NT2/D1 (cell line): ENCODE results near the gene TNFSF10.

Experiments used
- DNase-seq: peaks from one replicate; pipeline ENCODE4 v3.0.0-alpha.2; 2011; ENCODE audit warnings: low read depth, low spot score
- H3K27me3 ChIP-seq: 2 replicates; pipeline ENCODE4 v1.6.0; 2011; ENCODE audit warnings: mild to moderate bottlenecking; ENCODE audit not compliant: insufficient read length, insufficient read depth
- H3K36me3 ChIP-seq: 2 replicates; pipeline ENCODE4 v1.6.1; 2011; ENCODE audit warnings: mild to moderate bottlenecking, low read length, mixed read lengths; ENCODE audit not compliant: insufficient read depth, insufficient read length
- H3K4me1 ChIP-seq: 2 replicates; pipeline ENCODE4 v1.5.1; 2011; ENCODE audit not compliant: insufficient read depth, insufficient read length
- H3K4me3 ChIP-seq: 2 replicates; pipeline ENCODE4 v1.5.1; 2011; ENCODE audit warnings: low read depth; ENCODE audit not compliant: insufficient read length
- H3K9ac ChIP-seq: 2 replicates; pipeline ENCODE4 v1.6.0; 2011; ENCODE audit warnings: low read depth; ENCODE audit not compliant: insufficient read length
- H3K9me3 ChIP-seq: 2 replicates; pipeline ENCODE4 v1.5.1; 2011; ENCODE audit warnings: mild to moderate bottlenecking, low read length; ENCODE audit not compliant: insufficient read depth
- SUZ12 ChIP-seq: IDR thresholded peaks from 2 replicates; pipeline ENCODE4 v1.6.1; 2011; ENCODE audit not compliant: insufficient read length, insufficient read depth; ENCODE audit errors: extremely low read depth
- YY1 ChIP-seq: IDR thresholded peaks from 2 replicates; pipeline ENCODE4 v1.6.1; 2011; ENCODE audit not compliant: insufficient read length, insufficient read depth
- ZNF274 ChIP-seq: IDR thresholded peaks from 2 replicates; pipeline ENCODE4 v1.6.1; 2011; ENCODE audit warnings: mild to moderate bottlenecking, low read depth, low read length

The TNFSF10 gene

GRCh38 chr3:172520301-172520831 lies 2.9 kb downstream of the TNFSF10 start:
- no peaks in the 10 kb centered on the region for H3K27me3 ChIP-seq
- no peak for DNase-seq
- no peaks in the 10 kb centered on the region for H3K4me1 ChIP-seq
- no peak overlapping the region for H3K9ac ChIP-seq
- H3K4me3 ChIP-seq = no peak overlapping the region
- H3K9me3 ChIP-seq = no peaks in the 10 kb centered on the region
- no peaks in the 10 kb centered on the region for H3K36me3 ChIP-seq
- TF ChIP-seq SUZ12 (no peak), YY1 (no peak), ZNF274 (no peak)

DNA sequence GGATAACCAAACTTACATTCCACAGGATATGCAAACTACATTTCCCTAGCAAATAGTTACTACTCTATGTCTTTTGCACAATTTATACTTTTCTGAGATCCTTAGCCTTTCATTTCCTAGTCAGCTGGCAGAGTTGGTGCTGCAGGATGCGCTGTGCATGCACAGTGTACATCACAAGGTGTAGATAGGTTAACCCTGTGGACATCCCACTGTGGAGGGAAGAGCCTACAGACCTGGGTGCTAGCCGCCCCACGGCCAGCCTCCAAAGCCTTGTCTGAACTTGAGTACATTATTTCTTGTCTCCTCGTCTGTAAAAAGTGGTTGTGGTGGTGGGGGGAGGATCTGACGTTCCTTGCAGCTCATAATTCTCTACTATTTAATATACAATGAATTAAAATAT lies 3.5 kb downstream of the TNFSF10 start:
- Histone ChIP-seq H3K9me3 (no peaks in the 10 kb centered on the region), H3K4me3 (no peak overlapping the region), H3K9ac (no peak overlapping the region), H3K27me3 (no peaks in the 10 kb centered on the region), H3K4me1 (no peaks in the 10 kb centered on the region), H3K36me3 (no peaks in the 10 kb centered on the region)
- DNase-seq = no peak
- TF ChIP-seq ZNF274 (no peak), YY1 (no peak), SUZ12 (no peak)

DNA sequence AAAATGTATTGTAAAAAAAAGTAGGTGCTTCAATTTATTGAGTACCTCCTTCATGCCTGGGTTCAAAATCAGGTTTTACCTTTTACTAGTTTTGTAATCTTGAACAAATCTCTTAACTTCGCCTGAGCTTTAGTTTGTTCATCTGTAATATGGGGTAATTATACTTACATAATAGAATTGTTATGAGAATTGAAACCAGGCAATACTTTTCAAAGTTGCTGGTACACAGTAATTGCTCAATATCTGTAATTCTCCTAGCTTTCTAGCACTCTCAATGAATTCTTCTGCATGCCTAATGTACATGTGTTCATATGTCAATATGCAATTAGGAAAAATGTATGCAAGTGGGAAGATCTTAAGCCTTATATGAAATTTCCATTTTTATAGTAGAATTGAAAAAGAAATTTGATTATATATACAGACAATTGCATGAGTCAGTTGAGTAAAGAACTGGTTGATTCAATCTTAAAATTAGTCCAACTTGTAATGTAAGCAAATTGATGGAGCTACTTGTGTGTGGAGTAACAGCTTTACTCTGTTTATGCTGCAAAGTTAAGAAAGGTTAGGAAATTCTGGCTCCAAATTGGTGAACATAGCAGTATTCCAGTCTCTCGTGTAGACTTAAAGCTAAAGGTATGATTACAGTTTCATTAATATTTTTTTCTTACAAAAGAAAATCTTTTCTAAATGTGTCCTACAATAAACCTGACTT lies 4.1 kb downstream of the TNFSF10 start:
- Histone ChIP-seq H3K9ac (no peak overlapping the region), H3K27me3 (no peaks in the 10 kb centered on the region), H3K9me3 (no peaks in the 10 kb centered on the region), H3K4me1 (no peaks in the 10 kb centered on the region), H3K4me3 (no peak overlapping the region), H3K36me3 (no peaks in the 10 kb centered on the region)
- TF ChIP-seq SUZ12 = no peak
- TF ChIP-seq ZNF274 = no peak
- no peak for TF ChIP-seq YY1
- no peak for DNase-seq

- H3K4me3 ChIP-seq = no peak overlapping the region
- H3K4me1 ChIP-seq = no peaks in the 10 kb centered on the region
- H3K9ac ChIP-seq = no peak overlapping the region
- no peaks in the 10 kb centered on the region for H3K27me3 ChIP-seq
- no peaks in the 10 kb centered on the region for H3K9me3 ChIP-seq
- H3K36me3 ChIP-seq = no peaks in the 10 kb centered on the region
- TF ChIP-seq SUZ12 = no peak
- TF ChIP-seq ZNF274 = no peak
- TF ChIP-seq YY1 = no peak
- DNase-seq = no peak
Measured at GRCh38 chr3:172517859-172518466, 5.3 kb downstream of the TNFSF10 start.

- Histone ChIP-seq H3K4me1 (no peaks in the 10 kb centered on the region), H3K36me3 (no peaks in the 10 kb centered on the region), H3K4me3 (no peak overlapping the region), H3K9ac (no peak overlapping the region), H3K9me3 (no peaks in the 10 kb centered on the region), H3K27me3 (no peaks in the 10 kb centered on the region)
- no peak for DNase-seq
- TF ChIP-seq YY1 = no peak
- TF ChIP-seq ZNF274 = no peak
- TF ChIP-seq SUZ12 = no peak
Measured at GRCh38 chr3:172516318-172517214, 6.7 kb downstream of the TNFSF10 start.

DNA sequence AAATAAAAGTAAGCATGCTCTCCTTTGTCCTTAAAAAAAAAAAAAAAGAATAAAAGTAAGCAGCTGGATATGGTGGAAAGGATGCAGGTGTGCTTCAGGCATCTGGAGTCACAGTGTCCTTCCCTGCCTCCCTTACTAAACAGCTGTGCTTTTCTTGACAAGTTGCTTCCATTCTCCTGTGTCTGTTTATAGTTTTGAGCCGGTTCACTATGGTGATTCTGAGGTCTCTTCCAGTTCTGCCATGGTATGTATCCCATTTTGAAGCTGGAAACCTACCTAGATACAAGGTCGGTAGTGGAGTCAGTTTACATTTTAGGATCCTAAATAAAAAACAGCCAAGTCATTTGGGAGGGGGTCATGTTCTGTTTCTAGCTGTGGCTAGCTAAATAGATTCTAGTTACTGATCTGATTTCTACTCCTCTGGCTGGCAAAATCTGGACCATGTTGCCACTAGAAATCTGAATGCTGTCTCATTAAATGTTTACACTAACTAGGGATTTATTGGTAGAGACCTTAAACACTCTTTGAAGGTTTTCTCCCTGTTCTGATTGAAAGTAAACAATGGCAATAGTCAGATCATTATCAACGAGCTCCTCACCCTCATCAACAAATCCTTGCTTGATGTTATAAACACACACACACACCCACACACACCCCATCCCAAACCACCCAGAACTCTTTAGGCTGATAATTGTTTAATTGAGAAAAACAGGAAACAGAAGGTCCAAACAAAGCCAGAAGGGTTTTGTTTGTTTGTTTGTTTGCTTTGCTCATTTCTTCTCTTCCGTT lies 7.9 kb downstream of the TNFSF10 start:
- no peak overlapping the region for H3K9ac ChIP-seq
- H3K27me3 ChIP-seq = no peaks in the 10 kb centered on the region
- no peak for TF ChIP-seq SUZ12
- no peak for TF ChIP-seq YY1
- no peak for TF ChIP-seq ZNF274
- H3K4me1 ChIP-seq = no peaks in the 10 kb centered on the region
- no peak overlapping the region for H3K4me3 ChIP-seq
- no peak for DNase-seq
- H3K9me3 ChIP-seq = no peaks in the 10 kb centered on the region
- H3K36me3 ChIP-seq = no peaks in the 10 kb centered on the region

DNA sequence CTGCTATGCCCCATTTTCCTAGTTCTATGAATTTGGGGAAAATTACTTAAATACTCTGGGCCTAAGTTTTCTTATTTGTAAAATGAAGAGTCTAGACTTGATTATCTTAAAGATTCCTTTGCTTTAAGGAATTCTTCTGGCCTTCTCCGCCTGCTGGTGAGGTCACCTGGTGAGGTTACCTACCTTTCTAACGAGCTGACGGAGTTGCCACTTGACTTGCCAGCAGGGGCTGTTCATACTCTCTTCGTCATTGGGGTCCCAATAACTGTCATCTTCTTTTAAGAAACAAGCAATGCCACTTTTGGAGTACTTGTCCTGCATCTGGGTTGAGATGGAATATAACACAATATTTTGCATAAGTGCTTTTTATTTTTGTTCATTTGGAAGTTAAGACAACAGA lies 8.6 kb downstream of the TNFSF10 start:
- DNase-seq = no peak
- TF ChIP-seq SUZ12 (no peak), YY1 (no peak), ZNF274 (no peak)
- no peaks in the 10 kb centered on the region for H3K4me1 ChIP-seq
- no peak overlapping the region for H3K4me3 ChIP-seq
- H3K36me3 ChIP-seq = no peaks in the 10 kb centered on the region
- H3K27me3 ChIP-seq = no peaks in the 10 kb centered on the region
- no peak overlapping the region for H3K9ac ChIP-seq
- H3K9me3 ChIP-seq = no peaks in the 10 kb centered on the region
